GM13977 (cell line): ENCODE data around the gene PLEKHH1.

ENCODE experiments used
- DNase-seq: peaks from one replicate; pipeline ENCODE4 v3.0.0; 2012; ENCODE audit warnings: low spot score
- CTCF ChIP-seq: IDR thresholded peaks from 2 replicates; pipeline ENCODE4 v1.5.1; 2012; ENCODE audit warnings: mild to moderate bottlenecking, control low read depth; ENCODE audit not compliant: insufficient read depth; ENCODE audit errors: extremely low read depth, missing control alignments
- in situ Hi-C: fragments of 300-500 bp; cut with MboI; formaldehyde crosslinking; loops from one replicate; pipeline ENCODE4 v1.12.0; 2022; ENCODE audit warnings: low sequenced_read_pairs, low pct_unique_long_range_greater_than_20kb, mixed read lengths, inconsistent platforms; ENCODE audit not compliant: unreplicated experiment

PLEKHH1 gene

GRCh38 chr14:67577181-67577808 is 44.2 kb downstream of the PLEKHH1 start:
- TF ChIP-seq CTCF = no peak
- in situ Hi-C loops = no loop called here
- no peak for DNase-seq

GRCh38 chr14:67577909-67578749 is 45.0 kb downstream of the PLEKHH1 start:
- in situ Hi-C loops = no loop called here
- DNase-seq = no peak
- TF ChIP-seq CTCF = no peak

- TF ChIP-seq CTCF = no peak
- in situ Hi-C loops = no loop called here
- DNase-seq = no peak
Measured at GRCh38 chr14:67579040-67579439, 46.0 kb downstream of the PLEKHH1 start.

GRCh38 chr14:67579636-67580035 is 46.5 kb downstream of the PLEKHH1 start:
- in situ Hi-C loops = no loop called here
- TF ChIP-seq CTCF = no peak
- no peak for DNase-seq

- TF ChIP-seq CTCF = no peak
- no peak for DNase-seq
- in situ Hi-C loops = no loop called here
Measured at GRCh38 chr14:67580336-67581171, 47.5 kb downstream of the PLEKHH1 start.

- DNase-seq = no peak
- in situ Hi-C loops = no loop called here
Measured at GRCh38 chr14:67581643-67582042, 48.6 kb downstream of the PLEKHH1 start.

More at GRCh38 chr14:67581643-67582042, 48.6 kb downstream of the PLEKHH1 start:
- TF ChIP-seq CTCF = no peak
